Erythroblast (primary cell): ENCODE data around the gene SLX4.

Source experiments
- GATA1 ChIP-seq: IDR thresholded peaks from 2 replicates; pipeline ENCODE4 v1.6.1; 2011; ENCODE audit warnings: low read depth, mild to moderate bottlenecking, control low read depth, low read length, moderate library complexity
- POLR2A ChIP-seq: IDR thresholded peaks from 2 replicates; pipeline ENCODE4 v1.6.1; 2011; ENCODE audit warnings: mild to moderate bottlenecking, low read length

GRCh38 chr16:3564130-3564888 is 47.1 kb downstream of the SLX4 start:
- no peak for TF ChIP-seq POLR2A
- TF ChIP-seq GATA1 = no peak
